Kidney (tissue), 14 donors: Measurements from ENCODE around the gene C11orf21. TPM values are rescaled to one million over a fixed set of nuclear protein-coding genes. Genes with fewer than 3 reads are reported as not detected.

ENCODE experiments used
- DNase-seq, 5 donors: peaks; one replicate each; pipeline ENCODE4 v3.0.0-alpha.2; 2013 to 2020
- FAIRE-seq: peaks from 2 replicates; lab custom pipeline; 2012; peaks lifted over from hg19 to GRCh38; lab: Jason Lieb, UNC
- H3K27ac ChIP-seq, 2 donors: one replicate each; pipeline ENCODE4 v1.7.0; 2013; ENCODE audit warnings: low read depth in 2 of 2, low read length in 2 of 2, inconsistent platforms in 1 of 2
- H3K27me3 ChIP-seq: one replicate; pipeline ENCODE4 v1.7.1; 2013; ENCODE audit warnings: low read length, inconsistent platforms; ENCODE audit not compliant: control insufficient read depth, insufficient read depth
- H3K36me3 ChIP-seq, 3 donors: one replicate each; pipeline versions ENCODE4 v1.7.0 to v1.7.1; 2013; ENCODE audit warnings: low read length in 3 of 3, control low read depth in 1 of 3, inconsistent platforms in 1 of 3; ENCODE audit not compliant: insufficient read depth in 3 of 3, control insufficient read depth in 2 of 3
- H3K4me1 ChIP-seq, 3 donors: one replicate each; pipeline versions ENCODE4 v1.7.0 to v1.7.1; 2013; ENCODE audit warnings: low read length in 3 of 3, inconsistent platforms in 1 of 3, low read depth in 1 of 3; ENCODE audit not compliant: control insufficient read depth in 2 of 3, insufficient read depth in 2 of 3
- H3K4me3 ChIP-seq, 3 donors: one replicate each; pipeline versions ENCODE4 v1.7.0 to v1.8.1; 2013; ENCODE audit warnings: low read length in 3 of 3, control low read depth in 1 of 3, inconsistent platforms in 1 of 3
- H3K9ac ChIP-seq, 3 donors: one replicate each; pipeline versions ENCODE4 v1.7.0 to v1.7.1; 2013; ENCODE audit warnings: low read length in 3 of 3, control low read depth in 1 of 3, inconsistent platforms in 1 of 3
- H3K9me3 ChIP-seq, 3 donors: one replicate each; pipeline versions ENCODE4 v1.7.0 to v1.7.1; 2013; ENCODE audit warnings: low read length in 3 of 3, control low read depth in 1 of 3, inconsistent platforms in 1 of 3; ENCODE audit not compliant: control insufficient read depth in 2 of 3, insufficient read depth in 1 of 3
- intact Hi-C: fragments of 100-400 bp; cut with DNase I; formaldehyde crosslinking; loops from one replicate; pipeline ENCODE4 v1.11.1; 2022
- polyA plus RNA-seq: library from polyadenylated mRNA; stranded (reverse); fragments of 350-450 nt; fragmentation: Illumina TruSeq; extraction: RNeasy Lipid Tissue Mini Kit (QIAGEN cat#74804); gene quantifications from one replicate; pipeline ENCODE4 v1.2.3, GENCODE V29; 2014; ENCODE audit warnings: low read depth, low replicate concordance; ENCODE audit not compliant: insufficient read depth
- total RNA-seq: library from RNA; stranded (reverse); fragmentation: NEBNext Ultra II Directional; extraction: Animal tissue kit (Norgen Biotek cat#: 25700); gene quantifications from one replicate; pipeline ENCODE4 v1.2.1, GENCODE V29; 2021
- TF ChIP-seq, protein P1 (sequence below): IDR thresholded peaks from 3 replicates; pipeline ENCODE4 v1.5.1; 2012; ENCODE audit warnings: mild to moderate bottlenecking, moderate library complexity, borderline replicate concordance; ENCODE audit not compliant: insufficient read depth; ENCODE audit errors: extremely low read depth
- donor health status: control.
- donor health status: control.
- donor health status: control.
- donor health status: control.
- donor health status: control.
- donor health status: DM: yes; HTN: yes; CAD: no.
- donor health status: Normal renal cell carcinoma (clear cell type).

Gene C11orf21
- total and polyA plus RNA-seq, 2 donors from 2014 or later: 0.17 to 4.9 TPM

DNA sequence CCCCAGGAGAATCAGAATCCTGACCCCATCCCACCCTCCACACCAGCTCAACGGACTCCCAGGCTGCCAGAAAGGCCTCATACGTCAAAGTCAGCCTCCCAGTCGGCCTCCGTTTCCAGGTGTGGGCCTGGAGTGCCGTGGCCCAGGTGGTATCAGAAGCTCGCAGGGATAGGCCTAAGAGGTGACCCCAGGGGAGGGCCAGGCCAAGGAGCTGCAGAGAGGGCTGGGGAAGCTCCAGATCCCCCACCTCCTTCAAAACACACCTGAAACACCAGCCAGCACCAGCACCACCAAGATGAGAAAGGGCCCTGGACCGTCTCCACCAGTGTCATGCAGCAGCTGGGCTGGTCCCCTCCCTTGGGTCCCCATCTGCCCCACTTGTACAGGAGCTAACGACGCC lies 51.7 kb downstream of the C11orf21 start:
- no peaks in the 10 kb centered on the region for H3K36me3 ChIP-seq
- intact Hi-C loops: no loop called here
- no peaks in the 10 kb centered on the region for H3K27me3 ChIP-seq
- H3K4me3 ChIP-seq: no peak overlapping the region
- FAIRE-seq (no peak), DNase-seq (peak in 1 of 5 donors; percentile 53)
- TF ChIP-seq, protein P1, sequence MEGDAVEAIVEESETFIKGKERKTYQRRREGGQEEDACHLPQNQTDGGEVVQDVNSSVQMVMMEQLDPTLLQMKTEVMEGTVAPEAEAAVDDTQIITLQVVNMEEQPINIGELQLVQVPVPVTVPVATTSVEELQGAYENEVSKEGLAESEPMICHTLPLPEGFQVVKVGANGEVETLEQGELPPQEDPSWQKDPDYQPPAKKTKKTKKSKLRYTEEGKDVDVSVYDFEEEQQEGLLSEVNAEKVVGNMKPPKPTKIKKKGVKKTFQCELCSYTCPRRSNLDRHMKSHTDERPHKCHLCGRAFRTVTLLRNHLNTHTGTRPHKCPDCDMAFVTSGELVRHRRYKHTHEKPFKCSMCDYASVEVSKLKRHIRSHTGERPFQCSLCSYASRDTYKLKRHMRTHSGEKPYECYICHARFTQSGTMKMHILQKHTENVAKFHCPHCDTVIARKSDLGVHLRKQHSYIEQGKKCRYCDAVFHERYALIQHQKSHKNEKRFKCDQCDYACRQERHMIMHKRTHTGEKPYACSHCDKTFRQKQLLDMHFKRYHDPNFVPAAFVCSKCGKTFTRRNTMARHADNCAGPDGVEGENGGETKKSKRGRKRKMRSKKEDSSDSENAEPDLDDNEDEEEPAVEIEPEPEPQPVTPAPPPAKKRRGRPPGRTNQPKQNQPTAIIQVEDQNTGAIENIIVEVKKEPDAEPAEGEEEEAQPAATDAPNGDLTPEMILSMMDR: no peak
- no peak overlapping the region for H3K27ac ChIP-seq
- no peak overlapping the region for H3K9ac ChIP-seq
- no peaks in the 10 kb centered on the region for H3K9me3 ChIP-seq
- no peaks in the 10 kb centered on the region for H3K4me1 ChIP-seq

DNA sequence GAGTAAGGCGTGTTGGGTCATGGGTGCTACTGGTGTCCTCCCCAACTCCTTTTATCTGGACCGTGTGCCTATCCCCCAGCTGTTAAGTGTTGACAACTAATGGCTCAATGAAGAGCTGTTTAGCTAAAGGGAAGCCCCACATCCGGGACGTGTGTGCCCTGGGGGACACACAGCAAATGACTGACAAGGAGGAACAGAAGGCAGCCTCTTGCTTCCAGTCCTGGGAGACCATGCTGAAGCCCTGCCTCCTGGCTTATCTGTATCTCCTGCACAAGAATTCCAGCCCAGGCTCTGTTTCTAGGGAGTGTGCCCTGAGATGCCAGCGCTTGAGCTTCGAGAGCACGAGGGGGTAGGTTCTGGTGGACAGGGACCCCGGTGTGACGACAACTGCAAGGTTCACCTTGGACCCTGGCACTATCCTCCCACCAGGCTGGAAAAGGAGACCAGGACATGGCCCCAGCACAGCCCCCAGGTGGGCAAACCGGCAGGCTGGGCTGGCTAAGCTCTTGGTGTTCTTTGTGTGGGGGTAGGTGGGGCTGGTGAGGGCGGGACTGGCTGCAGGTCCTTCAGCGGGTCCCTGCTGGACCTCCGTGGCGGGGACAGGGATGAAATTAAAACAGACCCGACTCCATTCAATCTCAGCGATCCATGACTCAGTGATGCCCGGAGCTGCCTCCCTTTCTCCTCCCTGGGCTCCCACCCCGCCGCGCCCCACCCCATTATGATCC lies 52.4 kb downstream of the C11orf21 start:
- Histone ChIP-seq H3K4me3 (no peak overlapping the region), H3K9me3 (no peaks in the 10 kb centered on the region), H3K9ac (no peak overlapping the region), H3K36me3 (no peaks in the 10 kb centered on the region), H3K27ac (no peak overlapping the region), H3K27me3 (no peaks in the 10 kb centered on the region), H3K4me1 (no peaks in the 10 kb centered on the region)
- DNase-seq (peak in 1 of 5 donors; percentile 48), FAIRE-seq (no peak)
- TF ChIP-seq, protein P1: no peak
- intact Hi-C loops: no loop called here

DNA sequence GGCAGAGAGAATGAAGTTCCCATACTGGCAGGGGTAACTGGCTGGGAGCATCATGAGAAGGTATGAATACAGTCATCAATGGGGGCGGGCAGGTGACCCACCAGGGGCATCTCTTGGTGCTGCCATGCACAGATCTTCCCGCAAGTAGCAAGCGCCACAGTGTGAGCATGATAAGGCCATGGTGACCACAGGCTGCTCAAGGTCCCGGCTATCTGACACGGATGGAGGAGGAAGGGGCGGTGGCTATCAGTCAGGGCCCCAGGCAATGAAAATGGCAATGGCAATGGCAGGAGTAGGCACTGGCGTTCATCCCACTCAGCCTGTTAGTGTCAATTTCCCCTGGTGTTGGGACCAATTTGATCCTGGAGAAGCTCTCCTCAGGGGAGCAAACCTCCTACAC lies 53.0 kb downstream of the C11orf21 start:
- FAIRE-seq: no peak
- Histone ChIP-seq H3K27ac (no peak overlapping the region), H3K4me3 (no peak overlapping the region), H3K27me3 (no peaks in the 10 kb centered on the region), H3K9ac (no peak overlapping the region), H3K9me3 (no peaks in the 10 kb centered on the region), H3K4me1 (no peaks in the 10 kb centered on the region), H3K36me3 (no peaks in the 10 kb centered on the region)
- TF ChIP-seq, protein P1: no peak
- peak in 1 of 5 donors; percentile 28 for DNase-seq
- intact Hi-C loops: no loop called here
